GM12878 (cell line): ENCODE measurements around the gene TMPRSS4. TPM values are rescaled to one million over a fixed set of nuclear protein-coding genes. Genes with fewer than 3 reads are reported as not detected.

Experiments
- ATAC-seq: fragments of 200-7000 bp; cut with Tn5 transposase; 3 replicates; pipeline ENCODE4 v1.9.1; 2020; ENCODE audit warnings: mild to moderate bottlenecking, moderate library complexity
- BruUV-seq: library from RNA; stranded (reverse); fragments of 400-500 nt; replicated peaks from 2 replicates; lab custom pipeline; 2021; lab: Mats Ljungman, UMichigan
- CTCF ChIA-PET: fragments of 300-600 bp; sonication (Branson Sonifier 250); formaldehyde crosslinking; extraction: SDS; loops from one replicate; lab custom pipeline; 2021; ENCODE audit warnings: inconsistent platforms; lab: Yijun Ruan, JAX
- POLR2A ChIA-PET: fragments of 350-600 bp; formaldehyde crosslinking; extraction: SDS; loops from one replicate; lab custom pipeline; 2021; ENCODE audit warnings: inconsistent platforms; lab: Charles Lee
- RAD21 ChIA-PET: fragments of 300-600 bp; sonication (Branson Sonifier 250); formaldehyde crosslinking; loops from one replicate; lab custom pipeline; 2023; ENCODE audit warnings: antibody characterized with exemption; ENCODE audit not compliant: unreplicated experiment; lab: Charles Lee
- SMC1A ChIA-PET: fragments of 300-600 bp; sonication (Branson Sonifier 250); formaldehyde crosslinking; loops from one replicate; lab custom pipeline; 2023; ENCODE audit not compliant: unreplicated experiment, uncharacterized antibody; lab: Charles Lee
- DNase-seq: peaks from one replicate; pipeline ENCODE4 v3.0.0-alpha.2; 2011; ENCODE audit warnings: low read depth, low spot score
- FAIRE-seq: peaks from 3 replicates; lab custom pipeline; 2011; peaks lifted over from hg19 to GRCh38; lab: Jason Lieb, UNC
- H2AFZ ChIP-seq: 2 replicates; pipeline ENCODE4 v1.6.0; 2011; ENCODE audit warnings: low read depth, low read length, control low read depth; ENCODE audit not compliant: control insufficient read depth
- H3K27ac ChIP-seq: 2 replicates; pipeline ENCODE4 v1.5.1; 2011; ENCODE audit warnings: control low read depth; ENCODE audit not compliant: control insufficient read depth, insufficient read depth
- H3K27me3 ChIP-seq, 2 experiments: replicated peaks in 1 of 2; 2 replicates each; pipeline versions ENCODE4 v1.6.0 to v1.6.1; 2011; ENCODE audit warnings: low read length in 1 of 2; ENCODE audit not compliant: control insufficient read depth in 2 of 2, insufficient read depth in 2 of 2
- H3K36me3 ChIP-seq, 2 experiments: 2 replicates each; pipeline ENCODE4 v1.5.1; 2011; ENCODE audit warnings: low read length in 1 of 2; ENCODE audit not compliant: control insufficient read depth in 2 of 2, insufficient read depth in 2 of 2
- H3K4me1 ChIP-seq: 2 replicates; pipeline ENCODE4 v1.6.1; 2011; ENCODE audit warnings: mild to moderate bottlenecking, low read length, moderate library complexity, mixed read lengths; ENCODE audit not compliant: control insufficient read depth, insufficient read depth
- H3K4me2 ChIP-seq: 2 replicates; pipeline ENCODE4 v1.6.0; 2011; ENCODE audit warnings: control low read depth; ENCODE audit not compliant: control insufficient read depth, insufficient read depth
- H3K4me3 ChIP-seq: fragments of 200-600 bp; sonication (generic); 2 replicates; pipeline ENCODE4 v1.5.1; 2016
- H3K79me2 ChIP-seq: 2 replicates; pipeline ENCODE4 v1.6.0; 2011; ENCODE audit warnings: low read length; ENCODE audit not compliant: control insufficient read depth, insufficient read depth
- H3K9ac ChIP-seq: 2 replicates; pipeline ENCODE4 v1.8.0; 2011; ENCODE audit warnings: low read length, control low read depth, mixed read lengths; ENCODE audit not compliant: control insufficient read depth, insufficient read depth
- H3K9me3 ChIP-seq: replicated peaks from 3 replicates; pipeline ENCODE4 v1.5.1; 2011; ENCODE audit warnings: mild to moderate bottlenecking, low read length; ENCODE audit not compliant: control insufficient read depth, insufficient read depth
- H4K20me1 ChIP-seq: 2 replicates; pipeline ENCODE4 v1.6.0; 2011; ENCODE audit not compliant: control insufficient read depth, insufficient read depth
- BCL11A ChIP-seq: IDR thresholded peaks from 2 replicates; pipeline ENCODE4 v1.6.1; 2011; ENCODE audit warnings: low read depth, low read length
- BMI1 ChIP-seq: fragments of 450-650 bp; IDR thresholded peaks from 2 replicates; pipeline ENCODE4 v1.6.1; 2016; ENCODE audit warnings: mild to moderate bottlenecking, moderate library complexity, borderline replicate concordance
- BRCA1 ChIP-seq: IDR thresholded peaks from 2 replicates; pipeline ENCODE4 v1.6.1; 2011; ENCODE audit warnings: low read depth, low read length, improper control_type of control experiment
- CBFB ChIP-seq: IDR thresholded peaks from 2 replicates; pipeline ENCODE4 v1.6.1; 2016; ENCODE audit warnings: antibody characterized with exemption, low read depth
- CREB1 ChIP-seq: IDR thresholded peaks from 2 replicates; pipeline ENCODE4 v1.6.1; 2012; ENCODE audit warnings: low read depth, mild to moderate bottlenecking, inconsistent platforms
- DPF2 ChIP-seq: fragments of 450-650 bp; IDR thresholded peaks from 2 replicates; pipeline ENCODE4 v1.6.1; 2017; ENCODE audit warnings: mild to moderate bottlenecking
- IKZF2 ChIP-seq, 2 experiments: fragments of 450-650 bp; IDR thresholded peaks; 2 replicates each; pipeline ENCODE4 v1.6.1; 2017; ENCODE audit warnings: mild to moderate bottlenecking in 2 of 2, moderate library complexity in 2 of 2
- MEF2B ChIP-seq: fragments of 450-650 bp; IDR thresholded peaks from 2 replicates; pipeline ENCODE4 v1.6.1; 2018; ENCODE audit warnings: mild to moderate bottlenecking, moderate library complexity; ENCODE audit not compliant: partially characterized antibody, poor library complexity, severe bottlenecking
- MXI1 ChIP-seq: fragments of 150-350 bp; IDR thresholded peaks from 2 replicates; pipeline ENCODE4 v1.6.1; 2011; ENCODE audit warnings: low read depth, mild to moderate bottlenecking, inconsistent platforms, low read length, improper control_type of control experiment
- NR2F1 ChIP-seq: fragments of 450-650 bp; conservative IDR thresholded peaks from 2 replicates; pipeline ENCODE4 v1.6.1; 2017; ENCODE audit warnings: mild to moderate bottlenecking
- RELA ChIP-seq: fragments of 450-650 bp; IDR thresholded peaks from 2 replicates; pipeline ENCODE4 v1.8.0; 2014; ENCODE audit warnings: borderline replicate concordance; ENCODE audit not compliant: partially characterized antibody
- SP1 ChIP-seq: IDR thresholded peaks from one replicate; pipeline ENCODE4 v1.6.1; 2011; ENCODE audit warnings: low read depth, low read length
- TARDBP ChIP-seq: IDR thresholded peaks from 2 replicates; pipeline ENCODE4 v1.6.1; 2016; ENCODE audit warnings: borderline replicate concordance
- ZNF207 ChIP-seq: fragments of 450-650 bp; IDR thresholded peaks from 2 replicates; pipeline ENCODE4 v1.6.1; 2014; ENCODE audit warnings: antibody characterized with exemption, mild to moderate bottlenecking, borderline replicate concordance
- ZNF217 ChIP-seq: fragments of 450-650 bp; IDR thresholded peaks from 2 replicates; pipeline ENCODE4 v1.6.1; 2017; ENCODE audit warnings: antibody characterized with exemption, mild to moderate bottlenecking
- ZNF24 ChIP-seq: fragments of 450-650 bp; IDR thresholded peaks from 2 replicates; pipeline ENCODE4 v1.6.1; 2017; ENCODE audit warnings: antibody characterized with exemption, mild to moderate bottlenecking
- ZNF384 ChIP-seq: IDR thresholded peaks from 2 replicates; pipeline ENCODE4 v1.6.1; 2012; ENCODE audit warnings: low read depth, mild to moderate bottlenecking, low read length, improper control_type of control experiment, borderline replicate concordance
- ZNF622 ChIP-seq: fragments of 450-650 bp; IDR thresholded peaks from 2 replicates; pipeline ENCODE4 v1.6.1; 2017; ENCODE audit warnings: mild to moderate bottlenecking, inconsistent platforms
- WGBS: methylation state at CpG from one replicate; pipeline ENCODE4 v1.1.6; 2016; ENCODE audit warnings: low lambda C conversion rate; ENCODE audit not compliant: insufficient replicate concordance, insufficient coverage; ENCODE audit errors: missing lambda C conversion rate; 5-methylcytosine and 5-hydroxymethylcytosine counted together
- in situ Hi-C: fragments of 300-500 bp; cut with MboI; formaldehyde crosslinking; loops from 9 replicates; pipeline ENCODE4 v1.14.3; 2018; ENCODE audit warnings: mixed read lengths
- intact Hi-C: fragments of 100-400 bp; cut with micrococcal nuclease; formaldehyde crosslinking; loops from one replicate; pipeline ENCODE4 v1.14.2; 2022; ENCODE audit not compliant: unreplicated experiment
- polyA plus RNA-seq, 11 experiments: library from polyadenylated mRNA; depleted of rRNA in 4 of 11; unstranded in 6 of 11; stranded (reverse) in 5 of 11; fragments of >200 nt; fragmentation: Nextera tagmentation in 4 of 11; fragmentation: Illumina TruSeq in 1 of 11; extraction: Ambion mirVana in 4 of 11; extraction: Trizol in 1 of 11; gene quantifications; 1 replicate in 1 of 11; 2 replicates in 10 of 11; pipeline versions ENCODE4 v1.2.1 to v1.2.3, GENCODE V29; 2011 to 2016; ENCODE audit warnings: inconsistent platforms in 2 of 11, missing spikeins in 2 of 11, low read depth in 1 of 11
- total RNA-seq, 4 experiments: library from RNA; depleted of rRNA in 3 of 4; stranded (reverse); fragments of >200 nt in 3 of 4; fragmentation: Illumina TruSeq in 1 of 4; extraction: Trizol in 1 of 4; gene quantifications; 2 replicates each; pipeline versions ENCODE4 v1.2.1 to v1.2.3, GENCODE V29; 2013 to 2021
- TF ChIP-seq, protein P1 (sequence below): fragments of 450-650 bp; IDR thresholded peaks from 2 replicates; pipeline ENCODE4 v1.6.1; 2017; ENCODE audit warnings: mild to moderate bottlenecking
- TF ChIP-seq, protein P2 (sequence below): IDR thresholded peaks from 2 replicates; pipeline ENCODE4 v1.6.1; 2012; ENCODE audit warnings: mild to moderate bottlenecking, low read depth, low read length

The TMPRSS4 gene
- total and polyA plus RNA-seq, 10 of the 15 experiments (the other 5 are each of a cell fraction or from before 2014, with no cell fraction given): 0.14 to 0.26 TPM; not detected in 8

DNA sequence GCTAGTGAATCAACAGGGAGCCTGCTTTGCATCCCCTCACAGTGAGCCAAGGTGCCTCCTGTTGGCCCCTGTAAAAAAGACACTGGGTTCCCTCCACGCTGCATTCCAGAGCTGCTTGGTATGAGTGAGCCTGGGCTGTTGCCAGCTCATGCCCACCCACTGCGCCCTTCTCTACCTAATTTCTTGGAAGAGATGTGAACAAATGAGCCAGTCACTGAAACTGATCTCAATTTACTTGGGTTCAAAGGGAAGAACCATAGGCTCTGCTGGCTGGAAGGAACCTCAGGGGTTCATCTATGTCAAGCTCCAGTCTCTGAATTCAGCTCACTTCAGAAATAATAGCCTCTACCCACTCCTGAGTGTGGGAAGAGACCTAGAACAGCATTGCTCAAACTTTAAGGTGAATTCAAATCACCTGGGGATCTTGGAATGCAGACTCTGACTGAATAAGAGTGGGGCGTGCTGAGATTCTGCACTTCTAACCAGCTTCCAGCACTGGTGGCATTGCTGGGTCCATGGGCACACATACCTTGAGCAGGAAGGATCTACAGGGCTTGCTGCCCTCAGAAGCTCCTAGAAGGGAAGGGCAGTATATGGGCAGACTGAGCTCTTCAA is 5.4 kb upstream of the TMPRSS4 start (continued):
- TF ChIP-seq, protein P1, sequence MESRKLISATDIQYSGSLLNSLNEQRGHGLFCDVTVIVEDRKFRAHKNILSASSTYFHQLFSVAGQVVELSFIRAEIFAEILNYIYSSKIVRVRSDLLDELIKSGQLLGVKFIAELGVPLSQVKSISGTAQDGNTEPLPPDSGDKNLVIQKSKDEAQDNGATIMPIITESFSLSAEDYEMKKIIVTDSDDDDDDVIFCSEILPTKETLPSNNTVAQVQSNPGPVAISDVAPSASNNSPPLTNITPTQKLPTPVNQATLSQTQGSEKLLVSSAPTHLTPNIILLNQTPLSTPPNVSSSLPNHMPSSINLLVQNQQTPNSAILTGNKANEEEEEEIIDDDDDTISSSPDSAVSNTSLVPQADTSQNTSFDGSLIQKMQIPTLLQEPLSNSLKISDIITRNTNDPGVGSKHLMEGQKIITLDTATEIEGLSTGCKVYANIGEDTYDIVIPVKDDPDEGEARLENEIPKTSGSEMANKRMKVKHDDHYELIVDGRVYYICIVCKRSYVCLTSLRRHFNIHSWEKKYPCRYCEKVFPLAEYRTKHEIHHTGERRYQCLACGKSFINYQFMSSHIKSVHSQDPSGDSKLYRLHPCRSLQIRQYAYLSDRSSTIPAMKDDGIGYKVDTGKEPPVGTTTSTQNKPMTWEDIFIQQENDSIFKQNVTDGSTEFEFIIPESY: no peak
- TF ChIP-seq SP1 (no peak), MEF2B (no peak)

DNA sequence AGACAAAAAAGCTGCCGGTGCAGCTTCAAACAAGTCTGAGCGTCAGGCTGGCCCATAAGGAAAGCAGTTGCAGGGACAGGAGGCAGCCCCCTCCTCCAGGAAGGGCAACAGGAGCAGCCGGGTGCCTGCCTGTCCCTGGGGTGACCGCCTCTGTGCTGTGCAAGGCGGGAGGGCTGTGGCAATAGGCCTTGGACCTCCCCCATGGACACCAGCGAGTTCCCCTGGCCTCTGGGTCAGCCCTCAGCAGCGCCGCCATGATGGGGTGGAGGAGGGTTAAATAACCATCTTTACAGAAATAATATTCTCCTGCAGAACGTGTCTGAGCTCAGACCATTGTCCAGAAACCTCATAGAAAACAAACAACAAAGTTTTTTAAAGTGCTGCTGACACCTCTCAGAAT is 3.3 kb upstream of the TMPRSS4 start:
- ChIA-PET POLR2A (no interaction called here), CTCF (interaction anchor here (0.7 to 1.4 kb wide), 3 partner anchors 12 to 1106 kb away, joined by 3 to 4 read pairs (median 3); no protein-coding TSS in a partner anchor), SMC1A (interaction anchor here (0.6 to 1.3 kb wide), 4 partner anchors 16 to 362 kb away, joined by 3 to 4 read pairs (median 3); no protein-coding TSS in a partner anchor), RAD21 (interaction anchor here (0.6 kb wide), 1 partner anchor 446 kb away, joined by 3 read pairs; no protein-coding TSS in a partner anchor)
- in situ Hi-C loops: loop anchor here (25.0 kb wide), 1 partner anchor 636 kb away; no protein-coding TSS in a partner anchor
- Histone ChIP-seq H3K9ac (no peak overlapping the region), H3K27ac (no peak overlapping the region), H2AFZ (no peak overlapping the region), H3K79me2 (no peaks in the 10 kb centered on the region), H3K27me3 (peaks cover 0 to 1% of the 10 kb centered on the region in 2 experiments; a peak in 2 of 4 replicates), H3K4me3 (no peak overlapping the region), H3K4me1 (no peaks in the 10 kb centered on the region), H3K4me2 (no peak overlapping the region), H4K20me1 (no peaks in the 10 kb centered on the region), H3K9me3 (no peaks in the 10 kb centered on the region), H3K36me3 (no peaks in the 10 kb centered on the region)
- whole genome bisulfite sequencing: 26% methylated on average over 9 of the region's 9 CpGs
- ATAC-seq (no peak), FAIRE-seq (no peak), DNase-seq (no peak)
- intact Hi-C loops: no loop called here
- no TSS peak for BruUV-seq
- TF ChIP-seq ZNF217: no peak
- no peak for TF ChIP-seq MXI1
- TF ChIP-seq ZNF24: no peak
- no peak for TF ChIP-seq BMI1
- no peak for TF ChIP-seq BCL11A
- TF ChIP-seq BRCA1: no peak
- TF ChIP-seq IKZF2 (IDR thresholded peaks at IDR 0.05): no peak
- TF ChIP-seq RELA: no peak
- no peak for TF ChIP-seq ZNF622
- TF ChIP-seq CBFB: no peak
- no peak for TF ChIP-seq TARDBP
- no peak for TF ChIP-seq ZNF384
- no peak for TF ChIP-seq DPF2
- no peak for TF ChIP-seq ZNF207
- no peak for TF ChIP-seq NR2F1
- TF ChIP-seq, protein P2, sequence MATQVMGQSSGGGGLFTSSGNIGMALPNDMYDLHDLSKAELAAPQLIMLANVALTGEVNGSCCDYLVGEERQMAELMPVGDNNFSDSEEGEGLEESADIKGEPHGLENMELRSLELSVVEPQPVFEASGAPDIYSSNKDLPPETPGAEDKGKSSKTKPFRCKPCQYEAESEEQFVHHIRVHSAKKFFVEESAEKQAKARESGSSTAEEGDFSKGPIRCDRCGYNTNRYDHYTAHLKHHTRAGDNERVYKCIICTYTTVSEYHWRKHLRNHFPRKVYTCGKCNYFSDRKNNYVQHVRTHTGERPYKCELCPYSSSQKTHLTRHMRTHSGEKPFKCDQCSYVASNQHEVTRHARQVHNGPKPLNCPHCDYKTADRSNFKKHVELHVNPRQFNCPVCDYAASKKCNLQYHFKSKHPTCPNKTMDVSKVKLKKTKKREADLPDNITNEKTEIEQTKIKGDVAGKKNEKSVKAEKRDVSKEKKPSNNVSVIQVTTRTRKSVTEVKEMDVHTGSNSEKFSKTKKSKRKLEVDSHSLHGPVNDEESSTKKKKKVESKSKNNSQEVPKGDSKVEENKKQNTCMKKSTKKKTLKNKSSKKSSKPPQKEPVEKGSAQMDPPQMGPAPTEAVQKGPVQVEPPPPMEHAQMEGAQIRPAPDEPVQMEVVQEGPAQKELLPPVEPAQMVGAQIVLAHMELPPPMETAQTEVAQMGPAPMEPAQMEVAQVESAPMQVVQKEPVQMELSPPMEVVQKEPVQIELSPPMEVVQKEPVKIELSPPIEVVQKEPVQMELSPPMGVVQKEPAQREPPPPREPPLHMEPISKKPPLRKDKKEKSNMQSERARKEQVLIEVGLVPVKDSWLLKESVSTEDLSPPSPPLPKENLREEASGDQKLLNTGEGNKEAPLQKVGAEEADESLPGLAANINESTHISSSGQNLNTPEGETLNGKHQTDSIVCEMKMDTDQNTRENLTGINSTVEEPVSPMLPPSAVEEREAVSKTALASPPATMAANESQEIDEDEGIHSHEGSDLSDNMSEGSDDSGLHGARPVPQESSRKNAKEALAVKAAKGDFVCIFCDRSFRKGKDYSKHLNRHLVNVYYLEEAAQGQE: no peak
- no peak for TF ChIP-seq CREB1
